ENCODE measurements around the gene CPSF4L. TPM values are rescaled to one million over a fixed set of nuclear protein-coding genes. Genes with fewer than 3 reads are reported as not detected.

The CPSF4L gene
- total and polyA plus RNA-seq, 2 donors (not counting 3 experiments of a cell fraction or from before 2014, with no cell fraction given): not detected

- peaks cover 18 to 40% of the 10 kb centered on the region in 2 experiments for H3K36me3 ChIP-seq (ENCODE audit: control insufficient read depth in 2 of 2, extremely low read depth in 1 of 2, insufficient read depth in 2 of 2, low read length in 2 of 2)
- POLR2A ChIA-PET: no interaction called here
- H3K27ac ChIP-seq (ENCODE audit: insufficient read depth, low read depth, low read length): no peak overlapping the region
- H3K9ac ChIP-seq (replicated peaks; ENCODE audit: extremely low read depth, insufficient read depth, low read length): no peak overlapping the region
- no peak overlapping the region for H2AFZ ChIP-seq (ENCODE audit: low read depth, low read length)
- H3K9me1 ChIP-seq (replicated peaks; ENCODE audit: control insufficient read depth, extremely low read depth, insufficient read depth, low read length): no peaks in the 10 kb centered on the region
- H3K27me3 ChIP-seq (ENCODE audit: control insufficient read depth in 2 of 2, insufficient read depth in 2 of 2, low read length in 2 of 2): no peaks in the 10 kb centered on the region
- H3K4me3 ChIP-seq (replicated peaks in 1 of 3; ENCODE audit: insufficient read depth in 1 of 3, low read depth in 1 of 3, low read length in 3 of 3): no peak overlapping the region
- TF ChIP-seq GATA2 (IDR thresholded peaks at IDR 0.05; ENCODE audit: insufficient read depth, insufficient read length, low read depth, low read length): no peak
- TF ChIP-seq MAX (IDR thresholded peaks at IDR 0.05; ENCODE audit: insufficient read depth, insufficient read length): no peak
- TF ChIP-seq POLR2AphosphoS5 (IDR thresholded peaks at IDR 0.05; ENCODE audit: insufficient read depth, low read depth, low read length): no peak
- no peak for TF ChIP-seq JUN (IDR thresholded peaks at IDR 0.05; ENCODE audit: borderline replicate concordance, insufficient read depth, insufficient read length, low read depth)
- peaks cover 24% of the 10 kb centered on the region for H3K4me1 ChIP-seq (ENCODE audit: control insufficient read depth, extremely low read depth, insufficient read depth, low read length)
- H3K4me2 ChIP-seq (ENCODE audit: insufficient read depth, low read length): no peak overlapping the region
- BruUV-seq (replicated peaks): no TSS peak
- DNase-seq (ENCODE audit: low read depth, low spot score) (no peak), FAIRE-seq (no peak)
- H4K20me1 ChIP-seq (replicated peaks; ENCODE audit: control insufficient read depth, extremely low read depth, insufficient read depth, low read length): no peaks in the 10 kb centered on the region
- CTCF ChIA-PET: no interaction called here
- H3K79me2 ChIP-seq (ENCODE audit: control insufficient read depth, insufficient read depth, low read length): peaks cover 4% of the 10 kb centered on the region
- no peaks in the 10 kb centered on the region for H3K9me3 ChIP-seq (replicated peaks; ENCODE audit: control insufficient read depth, insufficient read depth, low read length)
- intact Hi-C loops (cut with micrococcal nuclease): no loop called here
- dilution Hi-C loops (cut with MboI; ENCODE audit: extremely low pct_ligation_motif_present, low sequenced_read_pairs): no loop called here
Measured at GRCh38 chr17:73205459-73205961, 56.2 kb downstream of the CPSF4L start.

GRCh38 chr17:73203788-73204479 lies 57.7 kb downstream of the CPSF4L start:
- Histone ChIP-seq H2AFZ (ENCODE audit: low read depth, low read length) (no peak overlapping the region), H3K36me3 (ENCODE audit: control insufficient read depth in 2 of 2, extremely low read depth in 1 of 2, insufficient read depth in 2 of 2, low read length in 2 of 2) (peaks cover 29 to 50% of the 10 kb centered on the region in 2 experiments), H3K27ac (ENCODE audit: insufficient read depth, low read depth, low read length) (peak overlapping the region; percentile 81), H3K4me3 (replicated peaks in 1 of 3; ENCODE audit: insufficient read depth in 1 of 3, low read depth in 1 of 3, low read length in 3 of 3) (no peak overlapping the region), H4K20me1 (replicated peaks; ENCODE audit: control insufficient read depth, extremely low read depth, insufficient read depth, low read length) (no peaks in the 10 kb centered on the region), H3K9me1 (replicated peaks; ENCODE audit: control insufficient read depth, extremely low read depth, insufficient read depth, low read length) (no peaks in the 10 kb centered on the region), H3K79me2 (ENCODE audit: control insufficient read depth, insufficient read depth, low read length) (peaks cover 4% of the 10 kb centered on the region), H3K4me2 (ENCODE audit: insufficient read depth, low read length) (peak overlapping the region; percentile 54), H3K9ac (replicated peaks; ENCODE audit: extremely low read depth, insufficient read depth, low read length) (peak overlapping the region; percentile 11), H3K4me1 (ENCODE audit: control insufficient read depth, extremely low read depth, insufficient read depth, low read length) (peaks cover 24% of the 10 kb centered on the region), H3K27me3 (ENCODE audit: control insufficient read depth in 2 of 2, insufficient read depth in 2 of 2, low read length in 2 of 2) (no peaks in the 10 kb centered on the region), H3K9me3 (replicated peaks; ENCODE audit: control insufficient read depth, insufficient read depth, low read length) (no peaks in the 10 kb centered on the region)
- ChIA-PET POLR2A (no interaction called here), CTCF (interaction anchor here (0.7 to 2.7 kb wide), 11 partner anchors 8 to 647 kb away, joined by 3 to 11 read pairs (median 6); a partner anchor contains a TSS)
- dilution Hi-C loops (cut with MboI; ENCODE audit: extremely low pct_ligation_motif_present, low sequenced_read_pairs) (no loop called here), intact Hi-C loops (cut with micrococcal nuclease) (loop anchor here (1.0 kb wide), 2 partner anchors 11 to 27 kb away; partner anchors contain the start of gene COG1)
- BruUV-seq (replicated peaks): no TSS peak
- TF ChIP-seq POLR2AphosphoS5 (IDR thresholded peaks at IDR 0.05; ENCODE audit: insufficient read depth, low read depth, low read length) (no peak), MYC (IDR thresholded peaks at IDR 0.05; ENCODE audit: low read depth, low read length) (no peak), CTCF (IDR thresholded peaks at IDR 0.05; ENCODE audit: extremely low read depth in 1 of 2, insufficient read depth in 1 of 2, low read depth in 1 of 2, low read length in 2 of 2) (no peak), POLR2A (IDR thresholded peaks at IDR 0.05; ENCODE audit: low read depth, low read length) (peak; percentile 11), MAX (IDR thresholded peaks at IDR 0.05; ENCODE audit: insufficient read depth, insufficient read length) (no peak)
- DNase-seq (ENCODE audit: low read depth, low spot score): peak; percentile 36
- FAIRE-seq: no peak

Data from endothelial cell of umbilical vein (primary cell).